Measurements from ENCODE around the gene BPI. TPM values are rescaled to one million over a fixed set of nuclear protein-coding genes. Genes with fewer than 3 reads are reported as not detected.
"Not testable (repeated sequence)": the region's sequence is repeated elsewhere in the genome, so short reads cannot be mapped to it uniquely, and the experiment has no call there.

Gene BPI
- total RNA-seq (ENCODE audit: low replicate concordance), result 1.4 TPM in 1 of 2 replicates, not detected in the other

DNA sequence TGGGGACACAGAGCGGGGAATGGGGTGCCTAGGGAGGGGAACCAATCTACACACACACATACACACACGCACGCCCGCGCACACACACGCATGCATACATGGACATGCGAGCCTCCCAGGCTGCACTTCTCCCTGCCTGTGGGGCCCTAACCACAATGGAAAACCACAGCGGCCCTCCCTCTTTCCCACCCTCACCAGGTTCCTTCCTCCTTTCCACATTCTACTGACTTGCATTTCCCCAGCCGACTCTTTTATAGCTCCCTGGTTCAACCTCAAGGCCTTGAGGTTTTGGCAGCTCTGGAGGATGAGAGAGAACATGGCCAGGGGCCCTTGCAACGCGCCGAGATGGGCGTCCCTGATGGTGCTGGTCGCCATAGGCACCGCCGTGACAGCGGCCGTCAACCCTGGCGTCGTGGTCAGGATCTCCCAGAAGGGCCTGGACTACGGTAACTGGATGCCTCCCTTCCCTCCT is at the start of gene BPI:
Gene BPI, plus strand, starts transcription at position 249 of the 472 bp plus-strand sequence. Its CDS starts 68 bp downstream, at position 317.
- no peak within 1 kb of the TSS for H3K4me3 ChIP-seq (ENCODE audit: low read depth, low read length)
- TF ChIP-seq, protein P1, sequence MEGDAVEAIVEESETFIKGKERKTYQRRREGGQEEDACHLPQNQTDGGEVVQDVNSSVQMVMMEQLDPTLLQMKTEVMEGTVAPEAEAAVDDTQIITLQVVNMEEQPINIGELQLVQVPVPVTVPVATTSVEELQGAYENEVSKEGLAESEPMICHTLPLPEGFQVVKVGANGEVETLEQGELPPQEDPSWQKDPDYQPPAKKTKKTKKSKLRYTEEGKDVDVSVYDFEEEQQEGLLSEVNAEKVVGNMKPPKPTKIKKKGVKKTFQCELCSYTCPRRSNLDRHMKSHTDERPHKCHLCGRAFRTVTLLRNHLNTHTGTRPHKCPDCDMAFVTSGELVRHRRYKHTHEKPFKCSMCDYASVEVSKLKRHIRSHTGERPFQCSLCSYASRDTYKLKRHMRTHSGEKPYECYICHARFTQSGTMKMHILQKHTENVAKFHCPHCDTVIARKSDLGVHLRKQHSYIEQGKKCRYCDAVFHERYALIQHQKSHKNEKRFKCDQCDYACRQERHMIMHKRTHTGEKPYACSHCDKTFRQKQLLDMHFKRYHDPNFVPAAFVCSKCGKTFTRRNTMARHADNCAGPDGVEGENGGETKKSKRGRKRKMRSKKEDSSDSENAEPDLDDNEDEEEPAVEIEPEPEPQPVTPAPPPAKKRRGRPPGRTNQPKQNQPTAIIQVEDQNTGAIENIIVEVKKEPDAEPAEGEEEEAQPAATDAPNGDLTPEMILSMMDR (IDR thresholded peaks at IDR 0.05; ENCODE audit: insufficient read depth, low read length), result no peak
- no peak for DNase-seq (ENCODE audit: low read depth)

DNA sequence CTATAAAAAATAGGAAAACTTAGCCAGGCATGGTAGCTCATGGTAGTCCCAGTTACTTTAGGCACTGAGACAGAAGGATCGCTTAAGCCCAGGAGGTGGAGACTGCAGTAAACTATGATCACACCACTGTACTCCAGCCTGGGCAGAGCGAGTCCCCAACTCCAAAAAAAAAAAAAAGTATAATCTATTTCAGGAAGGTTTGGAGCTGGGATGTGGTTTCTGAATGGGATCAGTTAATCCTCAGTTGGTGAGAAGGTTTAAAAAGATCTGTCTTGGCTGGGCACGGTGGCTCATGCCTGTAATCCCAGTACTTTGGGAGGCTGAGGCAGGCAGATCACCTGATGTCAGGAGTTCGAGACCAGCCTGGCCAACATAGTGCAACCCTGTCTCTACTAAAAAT is 49.3 kb upstream of the BPI start:
- DNase-seq (ENCODE audit: low read depth); H3K4me3 ChIP-seq (ENCODE audit: low read depth, low read length): not testable (repeated sequence)

DNA sequence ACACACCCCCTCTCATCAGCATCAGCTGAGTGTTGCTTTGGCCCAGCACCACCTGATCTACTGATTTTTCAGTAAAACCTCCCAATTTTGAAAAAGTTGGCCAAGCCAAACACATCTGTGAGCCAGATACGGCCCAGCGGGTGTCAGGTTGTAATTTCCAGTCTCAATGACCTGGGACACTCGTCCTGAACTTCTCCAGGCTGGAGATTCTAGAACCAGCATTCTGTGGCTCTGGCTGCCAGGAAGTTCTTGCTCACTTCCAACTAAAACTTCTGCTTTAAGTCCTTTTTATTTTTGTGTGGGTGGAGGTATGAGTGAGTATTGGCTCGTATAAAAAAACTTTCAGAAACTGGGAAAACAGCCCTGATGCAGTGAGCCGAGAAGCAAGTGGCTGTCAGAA is 48.6 kb upstream of the BPI start:
- peak; percentile 70 for DNase-seq (ENCODE audit: low read depth)
- TF ChIP-seq, protein P1 (IDR thresholded peaks at IDR 0.05; ENCODE audit: insufficient read depth, low read length), result no peak
- H3K4me3 ChIP-seq (ENCODE audit: low read depth, low read length), result no peak overlapping the region

DNA sequence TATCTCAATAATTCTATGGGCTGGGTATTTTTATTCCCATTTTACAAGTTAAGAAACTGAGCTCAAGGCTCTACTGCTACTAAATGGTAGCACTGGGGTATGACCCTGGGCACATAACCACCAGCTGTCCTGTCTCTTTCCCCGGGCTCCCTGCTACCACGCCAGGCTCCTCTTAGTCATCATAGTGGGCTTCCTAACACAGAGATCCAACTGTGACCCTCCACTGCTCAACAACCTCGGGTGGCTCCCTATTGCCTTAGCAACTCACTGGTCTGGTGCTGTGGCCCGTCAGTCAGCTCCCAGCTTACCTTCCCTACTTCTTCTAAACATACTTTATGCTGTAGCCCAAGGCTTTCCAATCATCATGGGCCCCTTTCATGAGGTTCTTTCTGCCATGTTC is 47.9 kb upstream of the BPI start:
- no peak for DNase-seq (ENCODE audit: low read depth)
- TF ChIP-seq, protein P1 (IDR thresholded peaks at IDR 0.05; ENCODE audit: insufficient read depth, low read length), result no peak
- no peak overlapping the region for H3K4me3 ChIP-seq (ENCODE audit: low read depth, low read length)

DNA sequence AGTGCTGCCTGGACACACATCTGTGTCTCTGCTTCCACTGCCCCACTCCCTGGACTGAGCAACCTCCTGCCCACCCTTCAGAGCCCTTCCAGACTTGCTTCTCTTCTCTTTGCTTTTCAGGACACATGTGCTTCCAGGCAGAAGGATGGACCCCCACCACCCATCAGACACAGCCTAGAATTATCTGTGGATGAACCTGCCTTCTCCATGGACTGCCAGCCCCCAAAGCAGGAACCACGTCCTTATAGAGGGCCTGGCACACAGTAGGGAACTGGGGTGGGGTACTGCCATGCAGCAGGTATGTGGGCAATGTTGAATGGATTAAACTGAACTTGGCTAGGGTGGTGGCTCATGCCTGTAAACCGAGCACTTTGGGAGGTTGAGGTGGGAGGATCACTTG is 47.0 kb upstream of the BPI start:
- TF ChIP-seq, protein P1 (IDR thresholded peaks at IDR 0.05; ENCODE audit: insufficient read depth, low read length), result no peak
- H3K4me3 ChIP-seq (ENCODE audit: low read depth, low read length), result no peak overlapping the region
- DNase-seq (ENCODE audit: low read depth), result no peak

DNA sequence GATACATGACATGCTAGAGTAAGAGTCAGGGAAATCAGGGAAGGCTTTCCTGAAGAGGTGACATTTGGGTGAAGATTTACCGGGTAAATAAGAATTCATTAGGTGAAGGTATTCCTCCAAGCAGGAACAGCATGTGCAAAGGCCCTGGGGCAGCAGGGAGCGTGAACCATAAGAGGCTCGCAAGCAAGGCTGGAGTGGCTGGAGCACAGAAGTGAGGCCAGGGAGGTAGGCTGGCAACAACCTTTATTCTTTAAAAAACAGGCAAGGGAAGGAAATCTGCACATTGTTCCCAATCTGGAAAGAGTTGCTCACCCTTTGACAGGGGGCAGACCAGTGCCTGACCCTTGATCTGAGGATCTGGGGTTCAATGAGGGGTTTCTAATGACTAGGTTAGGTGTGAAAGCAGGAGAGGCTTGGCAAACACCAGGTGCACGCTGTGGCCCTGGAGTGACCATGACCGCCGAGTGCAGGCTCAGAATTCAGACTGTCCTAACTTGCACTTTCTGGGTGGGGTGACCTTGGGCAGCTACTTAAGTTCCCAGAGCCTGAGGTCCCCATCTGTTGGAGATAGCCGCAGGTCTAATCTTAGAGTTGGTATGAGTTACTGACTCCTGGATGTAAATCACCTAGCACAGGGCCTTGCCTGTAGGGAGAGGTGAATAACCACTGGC is 45.3 kb upstream of the BPI start:
- TF ChIP-seq, protein P1 (IDR thresholded peaks at IDR 0.05; ENCODE audit: insufficient read depth, low read length), result no peak
- H3K4me3 ChIP-seq (ENCODE audit: low read depth, low read length), result peak overlapping the region; percentile 76
- DNase-seq (ENCODE audit: low read depth), result no peak

DNA sequence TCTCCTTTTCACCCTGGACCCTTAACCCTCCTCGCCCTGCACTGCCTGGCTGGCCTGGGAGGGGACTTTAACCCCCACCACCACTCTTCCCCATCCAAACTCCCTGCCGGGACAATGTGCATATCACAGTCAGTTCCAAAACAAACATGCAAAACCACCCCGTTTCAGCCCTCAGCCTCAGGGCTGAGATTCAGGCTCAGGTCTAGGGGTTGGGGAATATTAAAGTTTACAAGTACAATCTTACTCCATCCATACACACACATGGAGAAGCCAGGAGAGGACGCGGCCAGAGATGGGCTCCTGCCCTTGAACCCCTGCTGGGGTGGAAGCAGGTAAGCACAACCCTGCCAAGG is 44.0 kb upstream of the BPI start:
- TF ChIP-seq, protein P1 (IDR thresholded peaks at IDR 0.05; ENCODE audit: insufficient read depth, low read length), result no peak
- peak overlapping the region; percentile 76 for H3K4me3 ChIP-seq (ENCODE audit: low read depth, low read length)
- peak; percentile 52 for DNase-seq (ENCODE audit: low read depth)

Data from fibroblast of the aortic adventitia (primary cell).